Measurements from ENCODE around the gene YEATS4. TPM values are rescaled to one million over a fixed set of nuclear protein-coding genes. Genes with fewer than 3 reads are reported as not detected.

Gene YEATS4
- polyA plus RNA-seq, 1 experiment, result 13.0 TPM

GRCh38 chr12:69397978-69398377, 38.4 kb downstream of the YEATS4 start:
- TF ChIP-seq, protein P1, sequence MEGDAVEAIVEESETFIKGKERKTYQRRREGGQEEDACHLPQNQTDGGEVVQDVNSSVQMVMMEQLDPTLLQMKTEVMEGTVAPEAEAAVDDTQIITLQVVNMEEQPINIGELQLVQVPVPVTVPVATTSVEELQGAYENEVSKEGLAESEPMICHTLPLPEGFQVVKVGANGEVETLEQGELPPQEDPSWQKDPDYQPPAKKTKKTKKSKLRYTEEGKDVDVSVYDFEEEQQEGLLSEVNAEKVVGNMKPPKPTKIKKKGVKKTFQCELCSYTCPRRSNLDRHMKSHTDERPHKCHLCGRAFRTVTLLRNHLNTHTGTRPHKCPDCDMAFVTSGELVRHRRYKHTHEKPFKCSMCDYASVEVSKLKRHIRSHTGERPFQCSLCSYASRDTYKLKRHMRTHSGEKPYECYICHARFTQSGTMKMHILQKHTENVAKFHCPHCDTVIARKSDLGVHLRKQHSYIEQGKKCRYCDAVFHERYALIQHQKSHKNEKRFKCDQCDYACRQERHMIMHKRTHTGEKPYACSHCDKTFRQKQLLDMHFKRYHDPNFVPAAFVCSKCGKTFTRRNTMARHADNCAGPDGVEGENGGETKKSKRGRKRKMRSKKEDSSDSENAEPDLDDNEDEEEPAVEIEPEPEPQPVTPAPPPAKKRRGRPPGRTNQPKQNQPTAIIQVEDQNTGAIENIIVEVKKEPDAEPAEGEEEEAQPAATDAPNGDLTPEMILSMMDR (IDR thresholded peaks at IDR 0.05; ENCODE audit: low read depth, low read length), result no peak
- CTCF ChIA-PET, result no interaction called here
- H3K9me3 ChIP-seq (ENCODE audit: control insufficient read depth, insufficient read depth, low read length), result no peaks in the 10 kb centered on the region
- H3K27me3 ChIP-seq (ENCODE audit: control insufficient read depth, insufficient read depth, low read length), result no peaks in the 10 kb centered on the region
- no peak overlapping the region for H3K4me3 ChIP-seq (ENCODE audit: low read depth, low read length)
- DNase-seq (ENCODE audit: low read depth, low spot score), result no peak
- POLR2A ChIA-PET, result no interaction called here
- H3K27ac ChIP-seq (ENCODE audit: low read depth, low read length), result no peak overlapping the region

DNA sequence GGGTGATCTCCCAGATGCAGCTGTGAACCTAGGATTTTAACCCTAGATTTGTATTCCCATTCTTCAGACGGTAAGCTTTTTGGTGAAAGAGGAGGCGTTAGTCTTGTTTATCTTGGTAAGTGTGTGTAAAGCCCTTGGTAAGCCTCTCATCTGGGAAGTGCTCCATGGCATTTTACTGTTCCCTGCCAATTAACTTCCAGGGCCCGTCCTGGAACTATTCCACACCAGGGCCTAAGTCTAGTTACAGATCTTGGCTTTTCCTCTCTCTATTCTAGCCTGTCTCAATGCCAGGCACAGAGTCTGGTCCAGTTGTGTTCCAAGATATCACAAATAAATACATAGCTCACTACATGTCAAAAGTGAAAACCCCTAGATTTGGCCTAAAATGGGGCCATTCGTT, 42.4 kb downstream of the YEATS4 start:
- Histone ChIP-seq H3K27me3 (ENCODE audit: control insufficient read depth, insufficient read depth, low read length) (no peaks in the 10 kb centered on the region), H3K9me3 (ENCODE audit: control insufficient read depth, insufficient read depth, low read length) (no peaks in the 10 kb centered on the region), H3K27ac (ENCODE audit: low read depth, low read length) (no peak overlapping the region), H3K4me3 (ENCODE audit: low read depth, low read length) (no peak overlapping the region)
- TF ChIP-seq, protein P1 (IDR thresholded peaks at IDR 0.05; ENCODE audit: low read depth, low read length), result no peak
- CTCF ChIA-PET, result interaction anchor here (0.6 to 1.6 kb wide), 2 partner anchors 12 to 169 kb away, joined by 5 to 7 read pairs; no protein-coding TSS in a partner anchor
- POLR2A ChIA-PET, result no interaction called here
- DNase-seq (ENCODE audit: low read depth, low spot score), result no peak

DNA sequence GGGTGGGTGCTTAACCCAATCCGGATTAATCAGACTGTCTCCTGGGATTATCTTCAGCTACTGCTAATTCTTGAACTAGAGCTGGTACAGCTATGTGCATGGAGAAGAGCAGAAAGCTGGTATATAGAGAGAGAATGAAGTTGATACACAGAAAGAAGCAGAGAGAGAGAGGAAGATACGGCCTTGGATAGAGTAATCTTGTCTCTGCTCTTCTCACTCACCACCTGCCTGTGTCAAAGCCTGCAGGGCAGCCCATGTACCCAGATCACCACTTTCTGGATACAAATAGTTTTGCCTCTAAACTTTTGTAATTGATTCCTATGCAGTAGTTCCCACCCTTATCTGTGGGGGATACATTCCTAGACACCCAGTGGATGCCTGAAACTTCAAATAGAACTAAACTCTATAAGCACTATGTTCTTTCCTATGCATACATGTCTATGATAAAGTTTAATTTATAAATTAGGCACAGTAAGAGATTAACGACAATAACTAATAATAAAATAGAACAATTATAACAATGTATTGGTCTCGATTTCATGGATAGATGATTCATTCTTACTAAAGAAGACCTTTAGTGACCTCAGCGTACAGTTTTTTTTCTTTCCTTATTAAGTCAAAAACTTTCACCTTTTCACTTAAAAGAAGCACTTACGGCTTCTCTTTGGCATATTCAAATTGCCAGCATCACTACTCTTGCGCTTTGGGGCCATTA, 45.5 kb downstream of the YEATS4 start:
- Histone ChIP-seq H3K27ac (ENCODE audit: low read depth, low read length) (no peak overlapping the region), H3K27me3 (ENCODE audit: control insufficient read depth, insufficient read depth, low read length) (no peaks in the 10 kb centered on the region), H3K9me3 (ENCODE audit: control insufficient read depth, insufficient read depth, low read length) (no peaks in the 10 kb centered on the region), H3K4me3 (ENCODE audit: low read depth, low read length) (no peak overlapping the region)
- TF ChIP-seq, protein P1 (IDR thresholded peaks at IDR 0.05; ENCODE audit: low read depth, low read length), result no peak
- ChIA-PET CTCF (interaction anchor here (1.0 kb wide), 1 partner anchor 11 kb away, joined by 3 read pairs; no protein-coding TSS in a partner anchor), POLR2A (no interaction called here)
- DNase-seq (ENCODE audit: low read depth, low spot score), result no peak

DNA sequence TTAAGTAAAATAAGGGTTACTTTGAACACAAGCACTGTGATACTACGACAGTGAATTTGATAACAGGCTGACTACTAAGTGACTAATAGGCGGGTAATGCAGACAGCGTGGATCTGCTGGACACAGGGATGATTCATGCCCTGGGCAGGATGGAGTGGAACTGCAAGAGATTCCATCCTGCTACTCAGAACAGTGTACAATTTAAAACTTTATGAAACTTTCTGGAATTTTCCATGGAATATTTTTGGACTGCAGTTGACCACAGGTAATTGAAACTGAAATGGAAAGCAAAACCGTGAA, 46.0 kb downstream of the YEATS4 start:
- POLR2A ChIA-PET, result no interaction called here
- H3K4me3 ChIP-seq (ENCODE audit: low read depth, low read length), result peak overlapping the region; percentile 20; the same call in 1 of the 2 replicates
- CTCF ChIA-PET, result no interaction called here
- no peaks in the 10 kb centered on the region for H3K27me3 ChIP-seq (ENCODE audit: control insufficient read depth, insufficient read depth, low read length)
- no peak overlapping the region for H3K27ac ChIP-seq (ENCODE audit: low read depth, low read length)
- TF ChIP-seq, protein P1 (IDR thresholded peaks at IDR 0.05; ENCODE audit: low read depth, low read length), result no peak
- H3K9me3 ChIP-seq (ENCODE audit: control insufficient read depth, insufficient read depth, low read length), result no peaks in the 10 kb centered on the region
- peak; percentile 80 for DNase-seq (ENCODE audit: low read depth, low spot score)

GRCh38 chr12:69406217-69406616, 46.7 kb downstream of the YEATS4 start:
- ChIA-PET CTCF (no interaction called here), POLR2A (no interaction called here)
- TF ChIP-seq, protein P1 (IDR thresholded peaks at IDR 0.05; ENCODE audit: low read depth, low read length), result no peak

More at GRCh38 chr12:69406217-69406616, 46.7 kb downstream of the YEATS4 start:
- no peak for DNase-seq (ENCODE audit: low read depth, low spot score)
- H3K9me3 ChIP-seq (ENCODE audit: control insufficient read depth, insufficient read depth, low read length), result no peaks in the 10 kb centered on the region
- no peak overlapping the region for H3K27ac ChIP-seq (ENCODE audit: low read depth, low read length)
- no peaks in the 10 kb centered on the region for H3K27me3 ChIP-seq (ENCODE audit: control insufficient read depth, insufficient read depth, low read length)
- H3K4me3 ChIP-seq (ENCODE audit: low read depth, low read length), result no peak overlapping the region
